ENCODE results near the gene MAP3K5.

GRCh38 chr6:136591617-136592016, 200.7 kb downstream of the MAP3K5 start:
- no peak for TF ChIP-seq CTCF (IDR thresholded peaks at IDR 0.05)
- TF ChIP-seq POLR2AphosphoS5 (IDR thresholded peaks at IDR 0.05) = no peak
- no peak for TF ChIP-seq POLR2A (IDR thresholded peaks at IDR 0.05)
- no peak for TF ChIP-seq EP300 (IDR thresholded peaks at IDR 0.05; ENCODE audit: low read depth)
